SK-N-SH (cell line): Measurements from ENCODE around the gene PPP3CB. TPM values are rescaled to one million over a fixed set of nuclear protein-coding genes. Genes with fewer than 3 reads are reported as not detected.
A peak's percentile ranks its signal among the peaks of the same experiment; 100 is the strongest.

ENCODE experiments used
- CTCF ChIA-PET: fragments of 300-600, 350-600 bp; formaldehyde crosslinking; extraction: SDS; loops from one replicate; lab custom pipeline; 2021; lab: Yijun Ruan, JAX
- POLR2A ChIA-PET: fragments of 350-600 bp; sonication (Branson Sonifier 250); formaldehyde crosslinking; extraction: SDS; loops from one replicate; lab custom pipeline; 2020; ENCODE audit warnings: antibody characterized with exemption, inconsistent platforms; lab: Yijun Ruan, JAX
- DNase-seq: peaks from one replicate; pipeline ENCODE4 v3.0.0; 2012
- H2AFZ ChIP-seq: fragments of 200-600 bp; sonication (generic); 2 replicates; pipeline ENCODE4 v1.8.1; 2016; ENCODE audit warnings: antibody characterized with exemption, mild to moderate bottlenecking, low read depth
- H3F3A ChIP-seq: fragments of 200-600 bp; sonication (generic); replicated peaks from 2 replicates; pipeline ENCODE3; 2016; ENCODE audit warnings: antibody characterized with exemption, mild to moderate bottlenecking; ENCODE audit not compliant: insufficient read depth
- H3K27ac ChIP-seq, 2 experiments: fragments of 200-500 bp in 1 of 2; fragments of 200-600 bp in 1 of 2; sonication (Bioruptor generic) in 1 of 2; sonication (generic), shearing (Covaris generic) in 1 of 2; 2 replicates each; pipeline versions ENCODE4 v1.5.1 to v1.6.1; 2014 to 2016; ENCODE audit warnings: low read depth in 2 of 2, inconsistent platforms in 1 of 2, low read length in 1 of 2, mild to moderate bottlenecking in 1 of 2, mixed read lengths in 1 of 2
- H3K27me3 ChIP-seq: fragments of 200-600 bp; sonication (generic), shearing (Covaris generic); 2 replicates; pipeline ENCODE4 v1.6.1; 2016; ENCODE audit warnings: mixed run types; ENCODE audit not compliant: insufficient read depth
- H3K36me3 ChIP-seq, 2 experiments: fragments of 200-500 bp in 1 of 2; fragments of 200-600 bp in 1 of 2; sonication (Bioruptor generic) in 1 of 2; sonication (generic) in 1 of 2; replicated peaks in 1 of 2; 2 replicates each; pipeline versions ENCODE3 to v1.5.1; 2014 to 2016; ENCODE audit warnings: low read length in 1 of 2, mild to moderate bottlenecking in 1 of 2; ENCODE audit not compliant: insufficient read depth in 2 of 2, control insufficient read depth in 1 of 2
- H3K4me1 ChIP-seq, 2 experiments: fragments of 200-500 bp in 1 of 2; fragments of 200-600 bp in 1 of 2; sonication (Bioruptor generic) in 1 of 2; sonication (generic), shearing (Covaris generic) in 1 of 2; 2 replicates each; pipeline versions ENCODE4 v1.5.1 to v1.6.1; 2014 to 2016; ENCODE audit warnings: low read depth in 1 of 2, low read length in 1 of 2, mixed run types in 1 of 2; ENCODE audit not compliant: insufficient read depth in 2 of 2, control insufficient read depth in 1 of 2
- H3K4me2 ChIP-seq: fragments of 200-600 bp; sonication (generic), shearing (Covaris generic); 2 replicates; pipeline ENCODE4 v1.6.1; 2017; ENCODE audit warnings: mixed run types
- H3K4me3 ChIP-seq, 2 experiments: fragments of 200-500 bp in 1 of 2; fragments of 200-600 bp in 1 of 2; sonication (Bioruptor generic) in 1 of 2; sonication (generic), shearing (Covaris generic) in 1 of 2; 2 replicates each; pipeline versions ENCODE4 v1.5.1 to v1.8.1; 2014 to 2016; ENCODE audit warnings: low read depth in 2 of 2, inconsistent platforms in 1 of 2, low read length in 1 of 2, mild to moderate bottlenecking in 1 of 2, mixed read lengths in 1 of 2, moderate library complexity in 1 of 2
- H3K79me2 ChIP-seq: fragments of 200-600 bp; sonication (generic); 2 replicates; pipeline ENCODE4 v1.8.1; 2017; ENCODE audit warnings: mild to moderate bottlenecking; ENCODE audit not compliant: insufficient read depth
- H3K9ac ChIP-seq: fragments of 200-600 bp; sonication (generic); 2 replicates; pipeline ENCODE4 v1.6.1; 2017; ENCODE audit warnings: mixed run types
- H3K9me2 ChIP-seq: fragments of 200-600 bp; sonication (generic); 2 replicates; pipeline ENCODE4 v1.6.1; 2017; ENCODE audit warnings: mixed run types
- H3K9me3 ChIP-seq: fragments of 200-600 bp; sonication (generic); 2 replicates; pipeline ENCODE4 v1.6.1; 2017; ENCODE audit warnings: mixed run types, mild to moderate bottlenecking, moderate library complexity
- H4K20me1 ChIP-seq: fragments of 200-600 bp; sonication (generic); 2 replicates; pipeline ENCODE4 v1.6.1; 2017; ENCODE audit warnings: mild to moderate bottlenecking, mixed run types; ENCODE audit not compliant: insufficient read depth
- ELF1 ChIP-seq: IDR thresholded peaks from 2 replicates; pipeline ENCODE4 v1.4.0; 2012
- EP300 ChIP-seq, 2 experiments: IDR thresholded peaks; 2 replicates each; pipeline versions ENCODE4 v1.4.0 to v1.6.1; 2012; ENCODE audit warnings: borderline replicate concordance in 1 of 2, low read depth in 1 of 2, low read length in 1 of 2
- FOSL2 ChIP-seq: IDR thresholded peaks from 2 replicates; pipeline ENCODE4 v1.4.0; 2012; ENCODE audit warnings: low read depth, mild to moderate bottlenecking, moderate library complexity, borderline replicate concordance
- JUND ChIP-seq: IDR thresholded peaks from 2 replicates; pipeline ENCODE4 v1.4.0; 2012
- MAX ChIP-seq: IDR thresholded peaks from 2 replicates; pipeline ENCODE4 v1.4.0; 2012; ENCODE audit warnings: low read depth
- PBX3 ChIP-seq: IDR thresholded peaks from 2 replicates; pipeline ENCODE4; 2012
- RAD21 ChIP-seq: IDR thresholded peaks from 2 replicates; pipeline ENCODE4 v1.6.1; 2012; ENCODE audit warnings: mild to moderate bottlenecking, low read length
- SMC3 ChIP-seq: IDR thresholded peaks from 2 replicates; pipeline ENCODE4 v1.6.1; 2012; ENCODE audit warnings: low read depth, low read length, improper control_type of control experiment
- TAF1 ChIP-seq: IDR thresholded peaks from 2 replicates; pipeline ENCODE4 v1.6.1; 2012; ENCODE audit warnings: low read depth, mild to moderate bottlenecking, low read length, moderate library complexity, borderline replicate concordance
- TCF12 ChIP-seq: IDR thresholded peaks from 2 replicates; pipeline ENCODE4 v1.4.0; 2012
- USF2 ChIP-seq: fragments of 150-350 bp; IDR thresholded peaks from 2 replicates; pipeline ENCODE4 v1.6.1; 2017; ENCODE audit warnings: antibody characterized with exemption, low read length, low read depth, borderline replicate concordance
- WGBS: methylation state at CpG from one replicate; pipeline ENCODE4 v1.1.6; 2017; ENCODE audit warnings: low lambda C conversion rate; 5-methylcytosine and 5-hydroxymethylcytosine counted together
- polyA plus RNA-seq, 3 experiments: library from polyadenylated mRNA; depleted of rRNA; stranded (reverse); fragments of >200 nt; gene quantifications; 2 replicates each; pipeline ENCODE4 v1.2.3, GENCODE V29; 2012

PPP3CB gene
- polyA plus RNA-seq, 1 of the 3 experiments (the other 2 are of a cell fraction), result 14.5 TPM

- 100% methylated on average over 3 of the region's 3 CpGs for WGBS
- Histone ChIP-seq H3K4me1 (peaks cover 0 to 7% of the 10 kb centered on the region in 2 experiments; a peak in 1 of 4 replicates), H3K36me3 (peaks cover 3 to 12% of the 10 kb centered on the region in 2 experiments), H4K20me1 (no peaks in the 10 kb centered on the region), H3K9me2 (no peaks in the 10 kb centered on the region), H3K4me3 (no peak overlapping the region), H3K4me2 (no peak overlapping the region), H3K27me3 (no peaks in the 10 kb centered on the region), H3K27ac (no peak overlapping the region), H2AFZ (no peak overlapping the region), H3K79me2 (no peaks in the 10 kb centered on the region), H3F3A (peaks cover 5% of the 10 kb centered on the region), H3K9me3 (no peaks in the 10 kb centered on the region), H3K9ac (no peak overlapping the region)
- no peak for DNase-seq
- ChIA-PET POLR2A (no interaction called here), CTCF (interaction anchor here (1.1 to 3.4 kb wide), 3 partner anchors 10 to 128 kb away, joined by 5 to 21 read pairs (median 19); no protein-coding TSS in a partner anchor)
- TF ChIP-seq TCF12 (no peak), USF2 (no peak), EP300 (IDR thresholded peaks at IDR 0.05; ENCODE audit: borderline replicate concordance in 1 of 2, low read depth in 1 of 2, low read length in 1 of 2) (no peak), ELF1 (no peak), MAX (no peak)
These were observed 23.5 kb upstream of the PPP3CB start for GRCh38 chr10:73519336-73519735.

GRCh38 chr10:73517166-73517888, 21.5 kb upstream of the PPP3CB start:
- peak; percentile 58; the same call in 1 of the 2 replicates for TF ChIP-seq FOSL2
- TF ChIP-seq RAD21, result no peak
- TF ChIP-seq PBX3, result peak; percentile 52
- peak; percentile 32; the same call in 1 of the 2 replicates for TF ChIP-seq TCF12
- TF ChIP-seq ELF1, result no peak
- TF ChIP-seq JUND, result peak; percentile 39
- no peak for TF ChIP-seq SMC3
- TF ChIP-seq TAF1, result no peak
- Histone ChIP-seq H3K4me2 (peak overlapping the region; percentile 11; the same call in 1 of the 2 replicates), H3K27me3 (no peaks in the 10 kb centered on the region), H3K4me1 (peaks cover 0 to 7% of the 10 kb centered on the region in 2 experiments; a peak in 1 of 4 replicates), H3K9ac (no peak overlapping the region), H3K9me3 (no peaks in the 10 kb centered on the region), H3F3A (peaks cover 5% of the 10 kb centered on the region), H3K9me2 (no peaks in the 10 kb centered on the region), H4K20me1 (no peaks in the 10 kb centered on the region), H2AFZ (no peak overlapping the region), H3K4me3 (no peak overlapping the region), H3K27ac (no peak overlapping the region), H3K36me3 (peaks cover 7 to 8% of the 10 kb centered on the region in 2 experiments), H3K79me2 (no peaks in the 10 kb centered on the region)
- ChIA-PET POLR2A (no interaction called here), CTCF (interaction anchor here (0.6 to 2.7 kb wide), 3 partner anchors 12 to 213 kb away, joined by 3 to 11 read pairs (median 6); no protein-coding TSS in a partner anchor)
- 83% methylated on average over 4 of the region's 4 CpGs for WGBS
- DNase-seq, result no peak
